ENCODE results near the gene ROBO2. TPM values are rescaled to one million over a fixed set of nuclear protein-coding genes. Genes with fewer than 3 reads are reported as not detected.

ROBO2 gene
- total RNA-seq, 4 donors from 2014 or later: under 0.01 to 2.9 (median 1.0) TPM

GRCh38 chr3:77150759-77151158, 110.9 kb downstream of the ROBO2 start:
- TF ChIP-seq CTCF (IDR thresholded peaks at IDR 0.05) (no peak), POLR2A (IDR thresholded peaks at IDR 0.05) (no peak), EP300 (IDR thresholded peaks at IDR 0.05) (no peak), POLR2AphosphoS5 (IDR thresholded peaks at IDR 0.05) (no peak)
- no peaks in the 10 kb centered on the region for H3K36me3 ChIP-seq
- H3K9me3 ChIP-seq: no peaks in the 10 kb centered on the region
- no peak overlapping the region for H3K4me3 ChIP-seq
- no peak for ATAC-seq
- no peaks in the 10 kb centered on the region for H3K4me1 ChIP-seq
- H3K27me3 ChIP-seq: no peaks in the 10 kb centered on the region
- H3K27ac ChIP-seq: no peak overlapping the region

GRCh38 chr3:77158730-77159581, 119.1 kb downstream of the ROBO2 start:
- no peak for ATAC-seq
- Histone ChIP-seq H3K27ac (no peak overlapping the region), H3K27me3 (no peaks in the 10 kb centered on the region), H3K36me3 (no peaks in the 10 kb centered on the region), H3K9me3 (no peaks in the 10 kb centered on the region), H3K4me1 (no peaks in the 10 kb centered on the region), H3K4me3 (no peak overlapping the region)
- WGBS, 2 donors (ENCODE audit: low coverage in 1 of 2): 55 to 57% methylated on average over 5 of the region's 5 CpGs
- no peak for TF ChIP-seq CTCF (IDR thresholded peaks at IDR 0.05)
- no peak for TF ChIP-seq POLR2A (IDR thresholded peaks at IDR 0.05)
- no peak for TF ChIP-seq EP300 (IDR thresholded peaks at IDR 0.05)
- no peak for TF ChIP-seq POLR2AphosphoS5 (IDR thresholded peaks at IDR 0.05)

GRCh38 chr3:77160931-77161497, 121.1 kb downstream of the ROBO2 start:
- H3K27ac ChIP-seq: no peak overlapping the region
- H3K9me3 ChIP-seq: no peaks in the 10 kb centered on the region
- H3K27me3 ChIP-seq: no peaks in the 10 kb centered on the region
- H3K36me3 ChIP-seq: no peaks in the 10 kb centered on the region
- no peak overlapping the region for H3K4me3 ChIP-seq
- H3K4me1 ChIP-seq: no peaks in the 10 kb centered on the region
- WGBS, 2 donors (ENCODE audit: low coverage in 1 of 2): 90 to 91% methylated on average over 2 of the region's 2 CpGs
- no peak for ATAC-seq
- no peak for TF ChIP-seq POLR2AphosphoS5 (IDR thresholded peaks at IDR 0.05)
- no peak for TF ChIP-seq POLR2A (IDR thresholded peaks at IDR 0.05)
- TF ChIP-seq CTCF (IDR thresholded peaks at IDR 0.05): no peak
- TF ChIP-seq EP300 (IDR thresholded peaks at IDR 0.05): no peak

- no peak for ATAC-seq
- Histone ChIP-seq H3K27me3 (no peaks in the 10 kb centered on the region), H3K9me3 (no peaks in the 10 kb centered on the region), H3K36me3 (no peaks in the 10 kb centered on the region), H3K27ac (no peak overlapping the region), H3K4me1 (no peaks in the 10 kb centered on the region), H3K4me3 (no peak overlapping the region)
- WGBS, 2 donors (ENCODE audit: low coverage in 1 of 2): 46 to 76% methylated on average over 3 to 4 of the region's 4 CpGs
- no peak for TF ChIP-seq EP300 (IDR thresholded peaks at IDR 0.05)
- TF ChIP-seq CTCF (IDR thresholded peaks at IDR 0.05): no peak
- no peak for TF ChIP-seq POLR2AphosphoS5 (IDR thresholded peaks at IDR 0.05)
- TF ChIP-seq POLR2A (IDR thresholded peaks at IDR 0.05): no peak
These were observed 129.9 kb downstream of the ROBO2 start for GRCh38 chr3:77169823-77170222.

- ATAC-seq: no peak
- Histone ChIP-seq H3K27ac (no peak overlapping the region), H3K36me3 (no peaks in the 10 kb centered on the region), H3K9me3 (no peaks in the 10 kb centered on the region), H3K4me3 (no peak overlapping the region), H3K4me1 (no peaks in the 10 kb centered on the region), H3K27me3 (no peaks in the 10 kb centered on the region)
- TF ChIP-seq POLR2AphosphoS5 (IDR thresholded peaks at IDR 0.05) (no peak), POLR2A (IDR thresholded peaks at IDR 0.05) (no peak)
- 73 to 78% methylated on average over 5 of the region's 5 CpGs for WGBS, 2 donors (ENCODE audit: low coverage in 1 of 2)
These were observed 131.1 kb downstream of the ROBO2 start for GRCh38 chr3:77171026-77171425.
